GM12801 (cell line): Measurements from ENCODE around the gene ENO2.
A peak's percentile ranks its signal among the peaks of the same experiment; 100 is the strongest.

Source experiments
- CTCF ChIP-seq: IDR thresholded peaks from one replicate; pipeline ENCODE4 v1.5.1; 2011; ENCODE audit warnings: control low read depth; ENCODE audit not compliant: insufficient read length; ENCODE audit errors: extremely low read depth

Gene ENO2

GRCh38 chr12:6936194-6936635 is 21.8 kb downstream of the ENO2 start:
- no peak for TF ChIP-seq CTCF

DNA sequence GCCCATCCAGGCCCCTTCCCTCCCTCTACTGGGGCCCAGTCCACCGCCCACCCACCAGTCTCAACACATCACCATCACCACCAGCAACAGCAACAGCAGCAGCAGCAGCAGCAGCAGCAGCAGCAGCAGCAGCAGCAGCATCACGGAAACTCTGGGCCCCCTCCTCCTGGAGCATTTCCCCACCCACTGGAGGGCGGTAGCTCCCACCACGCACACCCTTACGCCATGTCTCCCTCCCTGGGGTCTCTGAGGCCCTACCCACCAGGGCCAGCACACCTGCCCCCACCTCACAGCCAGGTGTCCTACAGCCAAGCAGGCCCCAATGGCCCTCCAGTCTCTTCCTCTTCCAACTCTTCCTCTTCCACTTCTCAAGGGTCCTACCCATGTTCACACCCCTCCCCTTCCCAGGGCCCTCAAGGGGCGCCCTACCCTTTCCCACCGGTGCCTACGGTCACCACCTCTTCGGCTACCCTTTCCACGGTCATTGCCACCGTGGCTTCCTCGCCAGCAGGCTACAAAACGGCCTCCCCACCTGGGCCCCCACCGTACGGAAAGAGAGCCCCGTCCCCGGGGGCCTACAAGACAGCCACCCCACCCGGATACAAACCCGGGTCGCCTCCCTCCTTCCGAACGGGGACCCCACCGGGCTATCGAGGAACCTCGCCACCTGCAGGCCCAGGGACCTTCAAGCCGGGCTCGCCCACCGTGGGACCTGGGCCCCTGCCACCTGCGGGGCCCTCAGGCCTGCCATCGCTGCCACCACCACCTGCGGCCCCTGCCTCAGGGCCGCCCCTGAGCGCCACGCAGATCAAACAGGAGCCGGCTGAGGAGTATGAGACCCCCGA is 22.5 kb downstream of the ENO2 start:
- no peak for TF ChIP-seq CTCF

DNA sequence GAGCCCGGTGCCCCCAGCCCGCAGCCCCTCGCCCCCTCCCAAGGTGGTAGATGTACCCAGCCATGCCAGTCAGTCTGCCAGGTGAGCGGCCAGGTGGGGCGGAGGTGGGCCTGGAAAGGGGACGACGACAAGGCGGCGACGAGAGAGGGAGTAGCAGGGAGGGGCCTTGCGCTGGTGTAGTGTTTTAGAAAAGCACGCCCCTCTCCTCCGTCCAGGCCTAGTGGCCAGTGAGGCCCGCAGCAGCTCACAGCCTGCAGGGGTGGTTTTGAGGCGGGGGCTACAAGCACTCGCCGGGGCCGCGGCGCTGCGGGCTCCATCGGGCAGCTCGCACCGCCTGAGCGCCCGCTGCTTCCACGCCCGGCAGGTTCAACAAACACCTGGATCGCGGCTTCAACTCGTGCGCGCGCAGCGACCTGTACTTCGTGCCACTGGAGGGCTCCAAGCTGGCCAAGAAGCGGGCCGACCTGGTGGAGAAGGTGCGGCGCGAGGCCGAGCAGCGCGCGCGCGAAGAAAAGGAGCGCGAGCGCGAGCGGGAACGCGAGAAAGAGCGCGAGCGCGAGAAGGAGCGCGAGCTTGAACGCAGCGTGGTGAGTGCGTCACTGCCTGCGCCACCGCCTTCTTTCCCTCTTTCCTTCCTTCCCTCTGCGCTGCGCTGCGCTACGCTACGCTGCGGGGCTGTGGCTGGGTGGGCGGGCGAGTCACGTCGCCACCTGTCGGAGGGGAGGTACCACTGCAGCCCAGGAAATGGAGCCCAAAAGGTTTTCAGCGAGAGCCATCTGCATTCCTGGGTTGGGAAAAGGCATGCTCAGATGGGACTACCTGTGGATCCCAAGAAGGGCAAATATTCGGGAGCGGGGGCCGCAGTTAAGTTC is 23.3 kb downstream of the ENO2 start:
- peak; percentile 19 for TF ChIP-seq CTCF

GRCh38 chr12:6938353-6939190 is 24.2 kb downstream of the ENO2 start:
- no peak for TF ChIP-seq CTCF

DNA sequence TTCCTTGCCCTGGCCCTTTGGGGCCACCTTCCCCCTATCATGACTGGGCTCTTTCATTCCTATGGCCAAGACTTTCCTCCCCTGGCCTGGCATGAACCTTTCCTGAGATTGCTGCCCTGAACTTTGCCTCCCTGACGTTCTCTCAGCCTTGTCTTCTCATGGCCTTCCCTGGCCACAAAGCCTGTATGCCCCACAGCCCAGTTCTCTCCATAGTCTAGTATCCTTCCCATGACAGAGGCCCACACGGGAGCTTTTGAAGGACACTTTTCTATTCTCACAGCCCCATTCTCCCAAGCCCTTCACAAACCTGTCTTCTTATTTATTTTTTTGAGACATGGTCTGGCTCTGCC is 24.8 kb downstream of the ENO2 start:
- TF ChIP-seq CTCF: no peak

- TF ChIP-seq CTCF: no peak
These were observed 26.9 kb downstream of the ENO2 start for GRCh38 chr12:6941267-6941666.

- TF ChIP-seq CTCF: no peak
These were observed 27.4 kb downstream of the ENO2 start for GRCh38 chr12:6941782-6942181.
